ENCODE data around the gene ASB2.

DNA sequence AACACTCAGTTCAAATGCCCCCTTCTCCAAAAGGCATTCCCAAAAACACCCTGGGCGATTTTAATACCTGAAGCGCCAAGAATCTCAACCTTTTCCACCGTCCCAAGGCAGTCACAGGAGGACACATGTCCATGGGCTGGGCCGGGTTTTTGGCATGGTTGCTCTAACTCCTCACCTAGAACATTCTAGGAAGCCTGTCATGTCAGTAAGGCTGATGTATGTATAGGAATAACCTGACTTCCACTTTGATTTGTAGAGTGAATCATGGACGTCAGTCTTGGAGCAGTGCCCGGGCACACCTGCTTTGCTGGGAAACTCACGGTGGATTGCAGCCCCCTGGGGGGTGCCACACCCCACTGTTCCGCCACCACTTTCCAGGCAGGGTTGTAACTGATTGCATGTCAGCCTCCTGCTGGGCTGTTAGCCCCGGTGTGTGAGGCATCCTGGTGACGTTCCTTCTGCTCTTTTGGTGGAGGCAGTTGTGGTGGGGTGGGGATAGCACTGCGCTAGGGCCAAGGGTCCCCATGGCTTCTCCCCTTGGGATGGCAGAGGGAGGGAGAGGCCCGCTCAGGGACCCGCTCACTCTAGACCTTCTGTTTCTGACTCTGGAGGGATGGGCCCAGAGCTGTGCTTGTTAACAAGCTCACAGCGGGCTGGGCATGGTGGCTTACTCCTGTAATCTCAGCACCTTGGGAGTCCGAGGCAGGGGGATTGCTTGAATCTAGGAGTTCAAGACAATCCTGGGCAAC, 84.4 kb downstream of the ASB2 start:
- TF ChIP-seq, protein P1, sequence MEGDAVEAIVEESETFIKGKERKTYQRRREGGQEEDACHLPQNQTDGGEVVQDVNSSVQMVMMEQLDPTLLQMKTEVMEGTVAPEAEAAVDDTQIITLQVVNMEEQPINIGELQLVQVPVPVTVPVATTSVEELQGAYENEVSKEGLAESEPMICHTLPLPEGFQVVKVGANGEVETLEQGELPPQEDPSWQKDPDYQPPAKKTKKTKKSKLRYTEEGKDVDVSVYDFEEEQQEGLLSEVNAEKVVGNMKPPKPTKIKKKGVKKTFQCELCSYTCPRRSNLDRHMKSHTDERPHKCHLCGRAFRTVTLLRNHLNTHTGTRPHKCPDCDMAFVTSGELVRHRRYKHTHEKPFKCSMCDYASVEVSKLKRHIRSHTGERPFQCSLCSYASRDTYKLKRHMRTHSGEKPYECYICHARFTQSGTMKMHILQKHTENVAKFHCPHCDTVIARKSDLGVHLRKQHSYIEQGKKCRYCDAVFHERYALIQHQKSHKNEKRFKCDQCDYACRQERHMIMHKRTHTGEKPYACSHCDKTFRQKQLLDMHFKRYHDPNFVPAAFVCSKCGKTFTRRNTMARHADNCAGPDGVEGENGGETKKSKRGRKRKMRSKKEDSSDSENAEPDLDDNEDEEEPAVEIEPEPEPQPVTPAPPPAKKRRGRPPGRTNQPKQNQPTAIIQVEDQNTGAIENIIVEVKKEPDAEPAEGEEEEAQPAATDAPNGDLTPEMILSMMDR (IDR thresholded peaks at IDR 0.05; ENCODE audit: low read depth, low read length, poor library complexity, severe bottlenecking) = no peak
- TF ChIP-seq EZH2phosphoT487 (IDR thresholded peaks at IDR 0.05; ENCODE audit: borderline replicate concordance, low read length) = no peak

Measured in DOHH2 (cell line).